Epithelial cell of proximal tubule (primary cell): Measurements from ENCODE around the gene PCTP. TPM values are rescaled to one million over a fixed set of nuclear protein-coding genes. Genes with fewer than 3 reads are reported as not detected.

ENCODE experiments used
- DNase-seq: peaks from one replicate; pipeline ENCODE4 v3.0.0-alpha.2; 2011; ENCODE audit warnings: low read depth
- H3K4me3 ChIP-seq: 2 replicates; pipeline ENCODE4 v1.5.1; 2011; ENCODE audit warnings: low read depth, mild to moderate bottlenecking, low read length
- CTCF ChIP-seq: conservative IDR thresholded peaks from 2 replicates; pipeline ENCODE4 v1.5.1; 2012; ENCODE audit warnings: low read depth, mild to moderate bottlenecking, low read length
- total RNA-seq: library from RNA; depleted of rRNA; stranded (reverse); fragments of >200 nt; gene quantifications from 2 replicates; pipeline ENCODE4 v1.2.3, GENCODE V29; 2015

The PCTP gene
- total RNA-seq, 1 donor from 2014 or later, result 11.4 TPM

- TF ChIP-seq CTCF, result no peak
- H3K4me3 ChIP-seq, result no peak overlapping the region
- no peak for DNase-seq
These were observed 41.4 kb upstream of the PCTP start for GRCh38 chr17:55709440-55709839.

GRCh38 chr17:55709984-55710383, 40.9 kb upstream of the PCTP start:
- no peak for TF ChIP-seq CTCF
- H3K4me3 ChIP-seq, result no peak overlapping the region
- no peak for DNase-seq

- no peak for DNase-seq
- H3K4me3 ChIP-seq, result no peak overlapping the region
- no peak for TF ChIP-seq CTCF
These were observed 40.4 kb upstream of the PCTP start for GRCh38 chr17:55710410-55710809.

- H3K4me3 ChIP-seq, result no peak overlapping the region
- no peak for TF ChIP-seq CTCF
- DNase-seq, result no peak
These were observed 39.9 kb upstream of the PCTP start for GRCh38 chr17:55710829-55711496.

GRCh38 chr17:55717432-55717831, 33.4 kb upstream of the PCTP start:
- TF ChIP-seq CTCF, result no peak
- no peak for DNase-seq
- H3K4me3 ChIP-seq, result no peak overlapping the region

GRCh38 chr17:55717898-55718735, 32.7 kb upstream of the PCTP start:
- H3K4me3 ChIP-seq, result no peak overlapping the region
- peak; percentile 83 for TF ChIP-seq CTCF
- no peak for DNase-seq
